MM.1S (cell line): ENCODE data around the gene CLGN.
A peak's percentile ranks its signal among the peaks of the same experiment; 100 is the strongest.

Experiments
- DNase-seq: peaks from one replicate; pipeline ENCODE4 v3.0.0-alpha.2; 2015
- H2AFZ ChIP-seq: fragments of 300-600 bp; sonication (generic); 2 replicates; pipeline ENCODE4 v1.6.0; 2016; ENCODE audit warnings: antibody characterized with exemption, low read length
- H3F3A ChIP-seq: fragments of 300-600 bp; sonication (generic); 2 replicates; pipeline ENCODE4 v1.6.1; 2016; ENCODE audit warnings: mild to moderate bottlenecking, antibody characterized with exemption, low read length, moderate library complexity, mixed read lengths; ENCODE audit not compliant: insufficient read depth
- H3K27ac ChIP-seq: fragments of 300-600 bp; sonication (generic); 2 replicates; pipeline ENCODE4 v1.5.1; 2016; ENCODE audit warnings: mild to moderate bottlenecking, low read length
- H3K27me3 ChIP-seq: fragments of 300-600 bp; sonication (generic); replicated peaks from 2 replicates; pipeline ENCODE4 v1.6.0; 2016; ENCODE audit warnings: low read length; ENCODE audit not compliant: insufficient read depth
- H3K36me3 ChIP-seq: fragments of 300-600 bp; sonication (generic); replicated peaks from 2 replicates; pipeline ENCODE4 v1.6.1; 2016; ENCODE audit warnings: mild to moderate bottlenecking, low read length, mixed read lengths; ENCODE audit not compliant: insufficient read depth
- H3K4me1 ChIP-seq: fragments of 300-600 bp; sonication (generic); 2 replicates; pipeline ENCODE4 v1.6.1; 2016; ENCODE audit warnings: low read length, mixed read lengths
- H3K4me2 ChIP-seq: fragments of 300-600 bp; sonication (generic); 2 replicates; pipeline ENCODE4 v1.6.0; 2016; ENCODE audit warnings: low read depth, low read length
- H3K4me3 ChIP-seq: fragments of 300-600 bp; sonication (generic); 2 replicates; pipeline ENCODE4 v1.5.1; 2016; ENCODE audit warnings: low read length, mixed read lengths
- H3K79me2 ChIP-seq: fragments of 300-600 bp; sonication (generic); 2 replicates; pipeline ENCODE4 v1.6.1; 2016; ENCODE audit warnings: mixed run types, low read length, mixed read lengths
- H3K9ac ChIP-seq: fragments of 300-600 bp; sonication (generic); 2 replicates; pipeline ENCODE4 v1.6.1; 2016; ENCODE audit warnings: low read length, mixed read lengths
- H3K9me2 ChIP-seq: fragments of 300-600 bp; sonication (generic); replicated peaks from 2 replicates; pipeline ENCODE4 v1.6.1; 2016; ENCODE audit warnings: mild to moderate bottlenecking, low read length, mixed read lengths; ENCODE audit not compliant: insufficient read depth
- H3K9me3 ChIP-seq: fragments of 300-600 bp; sonication (generic); replicated peaks from 2 replicates; pipeline ENCODE4 v1.6.1; 2016; ENCODE audit warnings: mild to moderate bottlenecking, low read length, mixed read lengths; ENCODE audit not compliant: insufficient read depth
- H4K20me1 ChIP-seq: fragments of 300-600 bp; sonication (generic); 2 replicates; pipeline ENCODE4 v1.6.1; 2016; ENCODE audit warnings: mild to moderate bottlenecking, low read length, moderate library complexity, mixed read lengths; ENCODE audit not compliant: insufficient read depth
- EZH2 ChIP-seq: fragments of 300-600 bp; sonication (generic); optimal IDR thresholded peaks from 2 replicates; pipeline ENCODE3; 2017; ENCODE audit warnings: low read depth, mild to moderate bottlenecking, antibody characterized with exemption, low read length, mixed read lengths
- EZH2phosphoT487 ChIP-seq: fragments of 300-600 bp; sonication (generic); IDR thresholded peaks from 2 replicates; pipeline ENCODE4 v1.6.1; 2018; ENCODE audit warnings: antibody characterized with exemption, low read length
- TF ChIP-seq, protein P1 (sequence below): fragments of 300-600 bp; sonication (generic); IDR thresholded peaks from 2 replicates; pipeline ENCODE4 v1.5.1; 2016; ENCODE audit warnings: antibody characterized with exemption, low read length, mixed read lengths

The CLGN gene

DNA sequence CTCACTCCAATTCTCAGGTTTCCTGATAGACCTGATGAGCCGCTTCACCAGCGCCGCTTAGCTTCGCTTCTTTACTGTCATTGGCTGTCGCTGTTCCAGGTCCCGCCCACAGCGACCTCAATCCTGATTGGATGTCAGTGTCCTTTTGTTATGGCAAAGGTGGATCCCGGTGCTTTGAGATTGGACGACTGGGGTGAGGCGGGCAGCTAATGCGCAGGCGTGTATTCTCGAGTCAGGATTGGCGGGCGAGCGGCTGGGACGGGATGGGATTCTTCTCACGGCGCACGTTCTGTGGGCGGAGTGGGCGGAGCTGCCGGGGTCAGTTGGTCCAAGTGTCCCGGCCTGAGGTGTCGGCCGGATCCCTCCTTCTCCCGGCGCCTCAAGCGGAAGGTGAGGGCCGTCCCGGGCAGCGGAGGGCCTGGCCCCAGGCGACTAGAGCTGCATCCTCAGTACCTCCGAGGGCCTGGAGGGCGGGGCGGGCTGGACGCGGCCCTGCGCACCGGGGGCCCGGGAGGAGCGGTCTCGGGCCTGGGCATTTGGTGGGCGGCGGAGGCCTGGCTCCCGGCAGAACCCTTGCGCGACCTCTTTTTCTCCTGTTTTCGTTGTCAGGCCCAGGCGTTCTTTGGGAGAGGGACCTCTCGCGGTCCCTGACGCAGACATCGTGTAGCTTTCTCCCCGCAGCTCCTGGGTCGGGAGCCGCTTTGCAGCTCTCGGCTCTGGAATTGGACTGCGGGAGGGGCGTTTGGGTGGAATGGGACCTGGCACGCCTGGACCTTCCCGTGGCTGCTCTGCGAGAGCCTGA is 53.9 kb downstream of the CLGN start, which contains the start of gene SCOC:
SCOC (plus strand) TSS at position 319 of the 802 bp plus-strand sequence. CDS start 5,525 bp downstream, outside the sequence.
- H2AFZ ChIP-seq: peak within 1 kb of the TSS; percentile 92
- peaks cover 6% of the 10 kb centered on the region; the same call in 1 of the 2 replicates for H3K4me1 ChIP-seq
- H3K4me2 ChIP-seq: peak within 1 kb of the TSS; percentile 92
- no peaks in the 10 kb centered on the region for H3F3A ChIP-seq
- no peak for TF ChIP-seq EZH2phosphoT487
- TF ChIP-seq EZH2: no peak
- TF ChIP-seq, protein P1, sequence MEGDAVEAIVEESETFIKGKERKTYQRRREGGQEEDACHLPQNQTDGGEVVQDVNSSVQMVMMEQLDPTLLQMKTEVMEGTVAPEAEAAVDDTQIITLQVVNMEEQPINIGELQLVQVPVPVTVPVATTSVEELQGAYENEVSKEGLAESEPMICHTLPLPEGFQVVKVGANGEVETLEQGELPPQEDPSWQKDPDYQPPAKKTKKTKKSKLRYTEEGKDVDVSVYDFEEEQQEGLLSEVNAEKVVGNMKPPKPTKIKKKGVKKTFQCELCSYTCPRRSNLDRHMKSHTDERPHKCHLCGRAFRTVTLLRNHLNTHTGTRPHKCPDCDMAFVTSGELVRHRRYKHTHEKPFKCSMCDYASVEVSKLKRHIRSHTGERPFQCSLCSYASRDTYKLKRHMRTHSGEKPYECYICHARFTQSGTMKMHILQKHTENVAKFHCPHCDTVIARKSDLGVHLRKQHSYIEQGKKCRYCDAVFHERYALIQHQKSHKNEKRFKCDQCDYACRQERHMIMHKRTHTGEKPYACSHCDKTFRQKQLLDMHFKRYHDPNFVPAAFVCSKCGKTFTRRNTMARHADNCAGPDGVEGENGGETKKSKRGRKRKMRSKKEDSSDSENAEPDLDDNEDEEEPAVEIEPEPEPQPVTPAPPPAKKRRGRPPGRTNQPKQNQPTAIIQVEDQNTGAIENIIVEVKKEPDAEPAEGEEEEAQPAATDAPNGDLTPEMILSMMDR: no peak
- H3K9me2 ChIP-seq: no peaks in the 10 kb centered on the region
- H3K27me3 ChIP-seq: no peaks in the 10 kb centered on the region
- no peaks in the 10 kb centered on the region for H3K9me3 ChIP-seq
- no peaks in the 10 kb centered on the region for H4K20me1 ChIP-seq
- no peaks in the 10 kb centered on the region for H3K36me3 ChIP-seq
- peak within 1 kb of the TSS; percentile 90 for H3K4me3 ChIP-seq
- H3K79me2 ChIP-seq: peaks cover 42% of the 10 kb centered on the region
- H3K9ac ChIP-seq: peak within 1 kb of the TSS; percentile 72
- H3K27ac ChIP-seq: peak within 1 kb of the TSS; percentile 26; the same call in 1 of the 2 replicates
- peak; percentile 99 for DNase-seq

DNA sequence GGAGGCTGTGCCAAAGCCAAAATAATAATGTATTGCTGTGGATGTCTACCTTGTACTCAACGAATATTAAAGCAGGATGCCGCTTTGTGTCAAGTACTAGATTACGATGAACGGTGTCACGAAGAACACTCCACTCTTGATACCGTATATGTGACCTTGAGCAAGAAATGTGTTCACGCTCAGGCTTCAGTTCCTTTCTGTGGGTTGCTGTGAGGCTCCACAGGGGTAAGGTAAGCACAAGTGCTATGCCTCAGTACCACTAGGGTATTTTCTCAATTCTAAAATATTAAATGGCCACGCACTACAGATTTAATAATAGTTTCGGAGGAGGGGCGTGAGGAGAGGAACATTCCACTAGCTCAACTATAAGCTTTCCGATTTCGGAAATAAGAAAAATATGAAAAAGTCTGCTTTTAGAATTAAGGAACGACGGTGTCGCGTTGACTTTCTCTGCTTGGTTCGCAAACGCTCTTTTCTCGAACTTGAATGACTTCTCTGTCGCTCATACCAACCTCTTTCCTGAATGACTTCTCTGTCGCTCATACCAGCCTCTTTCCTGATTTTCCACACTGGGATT is 54.6 kb downstream of the CLGN start:
- Histone ChIP-seq H3K9me2 (no peaks in the 10 kb centered on the region), H3K79me2 (peaks cover 42% of the 10 kb centered on the region), H4K20me1 (no peaks in the 10 kb centered on the region), H3K36me3 (no peaks in the 10 kb centered on the region), H3K9ac (peak overlapping the region; percentile 60; the same call in 1 of the 2 replicates), H3K9me3 (no peaks in the 10 kb centered on the region), H2AFZ (peak overlapping the region; percentile 91), H3K4me2 (peak overlapping the region; percentile 92), H3K4me3 (peak overlapping the region; percentile 90), H3K27ac (peak overlapping the region; percentile 26; the same call in 1 of the 2 replicates), H3F3A (no peaks in the 10 kb centered on the region), H3K27me3 (no peaks in the 10 kb centered on the region), H3K4me1 (peaks cover 6% of the 10 kb centered on the region; the same call in 1 of the 2 replicates)
- peak; percentile 65 for DNase-seq
- TF ChIP-seq, protein P1: peak; percentile 45
- TF ChIP-seq EZH2 (no peak), EZH2phosphoT487 (no peak)

DNA sequence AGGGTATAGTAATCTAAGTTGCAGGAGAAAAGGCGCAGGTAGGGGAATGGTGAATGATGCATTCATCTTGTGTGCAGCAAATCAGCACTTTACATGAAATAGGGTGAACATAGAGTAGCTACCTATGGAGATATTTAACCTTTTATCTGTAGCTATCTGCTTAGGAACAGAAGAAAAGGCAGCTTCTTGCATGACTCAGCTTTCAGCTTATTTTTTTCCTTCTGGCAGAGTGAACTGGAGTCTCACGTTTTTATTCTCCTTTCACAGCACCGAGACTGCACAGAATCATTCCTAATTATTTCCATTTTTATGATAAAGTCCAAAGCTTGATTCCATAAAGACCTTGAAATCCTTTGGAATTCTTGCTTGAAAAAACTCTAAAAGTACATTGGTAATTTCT is 58.8 kb downstream of the CLGN start:
- no peaks in the 10 kb centered on the region for H3K27me3 ChIP-seq
- H3K27ac ChIP-seq: no peak overlapping the region
- no peaks in the 10 kb centered on the region for H3K4me1 ChIP-seq
- no peaks in the 10 kb centered on the region for H3K9me2 ChIP-seq
- no peak for DNase-seq
- H3K79me2 ChIP-seq: peaks cover 2% of the 10 kb centered on the region
- no peaks in the 10 kb centered on the region for H3F3A ChIP-seq
- H3K36me3 ChIP-seq: no peaks in the 10 kb centered on the region
- TF ChIP-seq EZH2: no peak
- no peak for TF ChIP-seq EZH2phosphoT487
- TF ChIP-seq, protein P1: no peak
- no peak overlapping the region for H2AFZ ChIP-seq
- no peak overlapping the region for H3K9ac ChIP-seq
- H3K4me3 ChIP-seq: no peak overlapping the region
- no peaks in the 10 kb centered on the region for H3K9me3 ChIP-seq
- no peak overlapping the region for H3K4me2 ChIP-seq
- H4K20me1 ChIP-seq: no peaks in the 10 kb centered on the region
